ENCODE data around the gene FERMT1.
"Not testable (repeated sequence)": the region's sequence is repeated elsewhere in the genome, so short reads cannot be mapped to it uniquely, and the experiment has no call there.

The FERMT1 gene

DNA sequence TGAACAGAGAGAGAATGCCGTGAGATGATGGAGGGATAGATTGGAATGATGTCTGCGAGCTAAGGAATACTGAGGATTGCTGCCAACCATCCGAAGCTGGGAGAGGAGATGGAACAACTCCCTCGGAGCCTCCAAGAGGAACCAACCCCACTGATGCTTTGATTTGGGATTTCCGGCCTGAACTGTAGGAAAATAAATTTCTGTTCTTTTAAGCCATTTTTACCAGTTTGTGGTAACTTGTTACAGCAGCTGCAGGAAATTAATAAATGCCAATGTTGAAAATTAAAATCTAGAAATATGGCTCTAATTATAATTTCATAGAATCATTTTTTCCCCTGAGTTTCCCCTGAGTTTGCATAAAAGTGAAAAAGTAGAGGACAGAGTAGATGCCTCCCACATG lies 83.1 kb downstream of the FERMT1 start:
- no peak for DNase-seq (ENCODE audit: low read depth)

DNA sequence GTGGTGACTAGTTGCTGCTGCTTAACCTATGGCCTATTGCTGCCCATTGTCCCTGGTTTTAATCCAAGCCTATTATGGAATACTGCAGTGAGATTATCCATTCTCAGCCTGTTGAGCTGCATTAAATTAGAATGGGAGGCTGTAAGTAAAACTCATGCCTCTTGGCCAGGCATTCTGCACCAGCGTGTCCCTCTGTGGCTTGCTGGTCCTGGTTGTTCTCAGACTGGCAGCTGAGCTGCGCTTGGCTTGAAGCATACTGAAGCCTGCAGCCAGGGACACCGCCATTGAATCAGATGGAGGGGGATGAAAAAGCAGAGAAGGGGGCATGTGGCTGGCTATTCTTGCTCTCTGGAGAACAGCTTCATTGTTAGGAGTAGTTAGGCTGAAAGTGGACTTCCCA lies 84.6 kb downstream of the FERMT1 start:
- DNase-seq (ENCODE audit: low read depth) = no peak

DNA sequence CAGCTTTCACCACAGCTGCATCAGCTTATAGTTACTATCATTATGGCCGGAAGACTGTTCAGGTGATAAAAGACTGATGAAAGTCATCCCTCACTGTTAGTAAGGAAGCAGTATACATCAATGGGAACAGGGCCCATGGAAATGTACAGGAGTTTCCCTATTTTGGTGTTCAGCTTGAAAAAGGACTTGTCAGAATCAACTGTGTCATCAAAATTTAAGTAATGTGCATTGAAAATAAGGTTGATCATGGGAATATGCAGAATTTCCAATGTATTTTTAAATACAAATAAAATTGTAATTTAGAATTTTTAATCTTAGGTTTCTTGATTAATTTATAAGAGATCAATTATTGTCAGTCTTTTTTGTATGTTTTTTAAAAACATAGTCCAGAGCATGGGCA lies 85.7 kb downstream of the FERMT1 start:
- no peak for DNase-seq (ENCODE audit: low read depth)

- DNase-seq (ENCODE audit: low read depth) = no peak
Measured at GRCh38 chr20:6036213-6036612, 86.6 kb downstream of the FERMT1 start.

DNA sequence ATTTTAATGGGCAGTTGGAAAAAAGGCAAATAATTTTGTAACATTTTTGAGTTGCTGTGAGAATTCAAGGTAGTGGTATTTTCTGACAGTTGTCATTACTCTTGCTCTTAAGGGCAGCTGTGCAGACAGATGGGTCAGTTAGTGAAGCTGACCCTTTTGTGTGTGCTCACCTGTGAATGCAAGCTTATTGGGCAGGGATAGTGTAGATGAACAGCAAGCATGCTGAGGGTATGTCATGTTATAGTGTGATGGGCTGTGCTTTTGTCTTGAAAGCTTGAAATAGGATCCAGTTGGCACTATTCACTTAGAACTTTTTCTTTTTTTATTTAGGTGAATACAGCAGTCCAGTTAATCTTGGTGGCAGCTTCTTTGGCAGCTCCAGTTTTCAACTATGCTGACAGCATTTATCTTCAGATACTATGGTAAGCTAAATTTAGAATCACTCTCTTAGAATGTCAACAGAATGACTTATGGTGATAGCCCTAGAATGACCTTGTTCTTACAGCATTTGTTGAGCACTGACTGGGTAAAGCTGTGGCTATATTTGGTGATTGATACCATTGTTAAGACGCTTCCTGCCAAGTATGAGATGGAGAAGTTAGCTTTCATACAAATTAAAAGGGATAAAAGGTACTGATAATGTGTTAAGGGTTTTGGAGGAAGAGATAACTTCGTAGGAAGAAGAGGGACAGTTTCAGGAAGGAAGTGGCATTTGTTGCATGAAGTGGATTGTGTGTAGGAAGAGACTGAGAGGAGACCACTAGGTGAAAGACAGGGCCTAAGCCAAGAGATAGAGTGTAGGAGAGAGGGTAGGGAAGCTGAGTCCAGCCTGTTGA lies 88.5 kb downstream of the FERMT1 start:
- no peak for DNase-seq (ENCODE audit: low read depth)

- DNase-seq (ENCODE audit: low read depth) = not testable (repeated sequence)
Measured at GRCh38 chr20:6032907-6033306, 89.9 kb downstream of the FERMT1 start.

GRCh38 chr20:6030453-6031080 lies 92.3 kb downstream of the FERMT1 start:
- no peak for DNase-seq (ENCODE audit: low read depth)

DNA sequence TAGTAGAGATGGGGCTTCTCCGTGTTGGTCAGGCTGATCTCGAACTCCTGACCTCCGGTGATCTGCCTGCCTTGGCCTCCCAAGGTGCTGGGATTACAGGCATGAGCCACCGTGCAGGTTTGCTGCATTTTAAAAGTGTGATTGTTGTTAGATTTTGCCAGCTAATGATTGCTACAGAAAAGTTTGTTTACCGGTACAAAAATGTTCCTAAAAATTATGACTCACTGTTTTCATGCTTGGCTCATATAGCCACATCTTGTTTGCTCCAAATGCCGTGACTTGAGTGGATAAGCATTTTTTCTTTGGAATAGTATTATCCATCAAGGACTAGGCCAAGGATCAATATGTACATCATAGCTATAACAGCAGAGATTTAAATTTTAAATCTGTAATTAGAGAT lies 93.3 kb downstream of the FERMT1 start:
- no peak for DNase-seq (ENCODE audit: low read depth)

DNA sequence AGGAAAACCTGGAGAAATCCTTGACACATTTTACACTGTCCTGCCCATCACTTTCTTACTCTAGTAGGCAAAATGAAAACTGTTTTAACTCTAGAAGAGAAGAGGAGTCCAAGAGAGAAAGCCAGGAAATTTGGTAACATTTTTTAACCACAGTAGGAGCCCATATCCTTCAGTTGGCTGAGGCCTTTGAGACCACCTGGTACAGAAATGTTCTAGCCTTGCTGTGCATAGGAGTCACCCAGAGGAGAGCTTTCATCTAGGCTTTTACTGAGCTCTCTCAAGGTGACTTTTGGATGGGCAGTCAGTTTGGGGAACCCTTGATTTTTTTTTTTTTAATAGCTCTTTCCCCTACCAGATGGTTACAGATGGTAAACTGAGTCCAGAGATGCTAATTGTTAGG lies 94.0 kb downstream of the FERMT1 start:
- no peak for DNase-seq (ENCODE audit: low read depth)

DNA sequence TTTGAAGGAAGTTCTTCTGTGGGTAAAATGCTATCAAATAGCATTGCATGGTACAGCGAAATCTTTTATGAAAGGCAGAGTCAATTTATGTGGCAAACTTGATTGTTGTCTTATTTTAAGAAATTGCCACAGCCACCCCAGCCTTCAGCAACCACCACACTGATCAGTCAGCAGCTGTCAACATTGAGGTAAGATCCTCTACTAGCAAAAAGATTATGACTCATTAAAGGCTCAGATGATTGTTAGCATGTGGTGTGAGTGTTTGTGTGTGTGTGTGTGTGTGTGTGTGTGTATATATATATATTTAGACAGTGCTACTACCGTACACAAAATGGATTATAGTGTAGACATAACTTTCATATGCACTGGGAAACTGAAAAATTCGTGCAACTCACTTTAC lies 96.8 kb downstream of the FERMT1 start:
- no peak for DNase-seq (ENCODE audit: low read depth)

Measured in stimulated activated CD8-positive, alpha-beta memory T cell treated with anti-CD3 and anti-CD28 coated beads, Interleukin-12 subunit alpha, Interleukin-12 subunit beta, amount 100 ng/mL, for 1 hour (primary cell).